ENCODE data around the gene DNAJC5. TPM values are rescaled to one million over a fixed set of nuclear protein-coding genes. Genes with fewer than 3 reads are reported as not detected.
"Not testable (repeated sequence)": the region's sequence is repeated elsewhere in the genome, so short reads cannot be mapped to it uniquely, and the experiment has no call there.

DNAJC5 gene
- total RNA-seq, 1 donor from 2014 or later = 41.4 TPM

- no peak for DNase-seq (ENCODE audit: missing footprints)
- ATAC-seq = peak; percentile 30
- intact Hi-C loops (cut with DNase I) = loop anchor here (1.0 to 10.0 kb wide), 2 partner anchors 12 to 196 kb away; no protein-coding TSS in a partner anchor
Observed at GRCh38 chr20:63858393-63859165, 36.3 kb upstream of the DNAJC5 start.

GRCh38 chr20:63859166-63859699 is 35.7 kb upstream of the DNAJC5 start:
- DNase-seq (ENCODE audit: missing footprints) = no peak
- no peak for ATAC-seq
- intact Hi-C loops (cut with DNase I) = loop anchor here (10.0 kb wide), 1 partner anchor 196 kb away; no protein-coding TSS in a partner anchor

GRCh38 chr20:63860325-63861051 is 34.4 kb upstream of the DNAJC5 start:
- DNase-seq (ENCODE audit: missing footprints) = peak; percentile 84
- intact Hi-C loops (cut with DNase I) = loop anchor here (5.0 kb wide), 1 partner anchor 323 kb away; the partner anchor contains the start of gene PTK6
- no peak for ATAC-seq

GRCh38 chr20:63861365-63861934 is 33.5 kb upstream of the DNAJC5 start, which contains the start of gene ABHD16B:
Gene ABHD16B (plus strand): TSS chr20:63861498. CDS start chr20:63861541, 43 bp downstream.
- ATAC-seq (no peak), DNase-seq (ENCODE audit: missing footprints) (no peak)
- intact Hi-C loops (cut with DNase I) = loop anchor here (5.0 kb wide), 1 partner anchor 324 kb away; the partner anchor contains the start of gene PTK6

GRCh38 chr20:63861981-63862901 is 32.7 kb upstream of the DNAJC5 start:
- intact Hi-C loops (cut with DNase I) = loop anchor here (5.0 kb wide), 1 partner anchor 325 kb away; the partner anchor contains the start of gene PTK6
- DNase-seq (ENCODE audit: missing footprints) (no peak), ATAC-seq (no peak)

GRCh38 chr20:63863021-63863797 is 31.7 kb upstream of the DNAJC5 start:
- DNase-seq (ENCODE audit: missing footprints) (no peak), ATAC-seq (no peak)
- intact Hi-C loops (cut with DNase I) = loop anchor here (5.0 kb wide), 1 partner anchor 326 kb away; the partner anchor contains the start of gene PTK6

- peak; percentile 97 for DNase-seq (ENCODE audit: missing footprints)
- ATAC-seq = peak; percentile 88
- intact Hi-C loops (cut with DNase I) = loop anchor here (2.0 to 5.0 kb wide), 3 partner anchors 35 to 327 kb away; partner anchors contain the start of gene PTK6
Observed at GRCh38 chr20:63863798-63864544, 31.0 kb upstream of the DNAJC5 start.

- intact Hi-C loops (cut with DNase I) = loop anchor here (2.0 to 5.0 kb wide), 3 partner anchors 36 to 327 kb away; partner anchors contain the start of gene PTK6
- ATAC-seq (no peak), DNase-seq (ENCODE audit: missing footprints) (no peak)
Observed at GRCh38 chr20:63864545-63864977, 30.4 kb upstream of the DNAJC5 start.

- ATAC-seq (peak; percentile 95), DNase-seq (ENCODE audit: missing footprints) (peak; percentile 99)
- intact Hi-C loops (cut with DNase I) = loop anchor here (1.0 to 5.0 kb wide), 4 partner anchors 36 to 328 kb away; partner anchors contain the start of gene PTK6
Observed at GRCh38 chr20:63864978-63865640, 29.8 kb upstream of the DNAJC5 start, which contains the start of gene TPD52L2. Gene TPD52L2 (plus strand): TSS chr20:63865270. CDS start chr20:63865366, 96 bp downstream.

- ATAC-seq; intact Hi-C loops (cut with DNase I); DNase-seq (ENCODE audit: missing footprints): not testable (repeated sequence)
Observed at GRCh38 chr20:63867042-63867441, 27.9 kb upstream of the DNAJC5 start.

GRCh38 chr20:63868264-63868663 is 26.7 kb upstream of the DNAJC5 start:
- ATAC-seq (no peak), DNase-seq (ENCODE audit: missing footprints) (no peak)
- intact Hi-C loops (cut with DNase I) = no loop called here

GRCh38 chr20:63873477-63873971 is 21.4 kb upstream of the DNAJC5 start:
- intact Hi-C loops (cut with DNase I) = no loop called here
- DNase-seq (ENCODE audit: missing footprints) (peak; percentile 79), ATAC-seq (peak; percentile 69)

- DNase-seq (ENCODE audit: missing footprints) = peak; percentile 28
- ATAC-seq; intact Hi-C loops (cut with DNase I): not testable (repeated sequence)
Observed at GRCh38 chr20:63874241-63874640, 20.7 kb upstream of the DNAJC5 start.

GRCh38 chr20:63876489-63877036 is 18.4 kb upstream of the DNAJC5 start:
- intact Hi-C loops (cut with DNase I) = no loop called here
- ATAC-seq = no peak
- DNase-seq (ENCODE audit: missing footprints) = no peak
